ENCODE data around the gene MICAL3.

MICAL3 gene

GRCh38 chr22:17957204-17957603 is 67.2 kb downstream of the MICAL3 start:
- Histone ChIP-seq H3K9ac (ENCODE audit: low read length) (no peak overlapping the region), H2AFZ (ENCODE audit: low read length) (no peak overlapping the region), H3K79me2 (ENCODE audit: low read length) (peaks cover 81% of the 10 kb centered on the region), H3F3A (ENCODE audit: insufficient read depth, low read length) (no peaks in the 10 kb centered on the region), H3K27ac (ENCODE audit: low read length) (no peak overlapping the region), H4K20me1 (ENCODE audit: insufficient read depth, low read length) (no peaks in the 10 kb centered on the region), H3K36me3 (replicated peaks; ENCODE audit: insufficient read depth, low read length) (no peaks in the 10 kb centered on the region), H3K4me1 (ENCODE audit: low read length) (no peaks in the 10 kb centered on the region), H3K9me3 (replicated peaks; ENCODE audit: insufficient read depth, low read length) (no peaks in the 10 kb centered on the region), H3K4me3 (ENCODE audit: low read length) (no peak overlapping the region), H3K27me3 (replicated peaks; ENCODE audit: insufficient read depth, low read length) (no peaks in the 10 kb centered on the region), H3K9me2 (replicated peaks; ENCODE audit: insufficient read depth, low read length) (no peaks in the 10 kb centered on the region), H3K4me2 (ENCODE audit: low read depth, low read length) (no peak overlapping the region)
- no peak for DNase-seq
- TF ChIP-seq EZH2phosphoT487 (IDR thresholded peaks at IDR 0.05; ENCODE audit: low read length) (no peak), CTCF (IDR thresholded peaks at IDR 0.05; ENCODE audit: low read length) (no peak), EZH2 (optimal IDR thresholded peaks at IDR 0.05; ENCODE audit: low read depth, low read length) (no peak)

- Histone ChIP-seq H3K27me3 (replicated peaks; ENCODE audit: insufficient read depth, low read length) (no peaks in the 10 kb centered on the region), H3K4me2 (ENCODE audit: low read depth, low read length) (no peak overlapping the region), H3K9me3 (replicated peaks; ENCODE audit: insufficient read depth, low read length) (no peaks in the 10 kb centered on the region), H2AFZ (ENCODE audit: low read length) (no peak overlapping the region), H3K27ac (ENCODE audit: low read length) (no peak overlapping the region), H3K36me3 (replicated peaks; ENCODE audit: insufficient read depth, low read length) (no peaks in the 10 kb centered on the region), H4K20me1 (ENCODE audit: insufficient read depth, low read length) (no peaks in the 10 kb centered on the region), H3K79me2 (ENCODE audit: low read length) (peaks cover 79% of the 10 kb centered on the region), H3K9ac (ENCODE audit: low read length) (no peak overlapping the region), H3K9me2 (replicated peaks; ENCODE audit: insufficient read depth, low read length) (no peaks in the 10 kb centered on the region), H3F3A (ENCODE audit: insufficient read depth, low read length) (no peaks in the 10 kb centered on the region), H3K4me3 (ENCODE audit: low read length) (no peak overlapping the region), H3K4me1 (ENCODE audit: low read length) (no peaks in the 10 kb centered on the region)
- no peak for DNase-seq
- TF ChIP-seq EZH2phosphoT487 (IDR thresholded peaks at IDR 0.05; ENCODE audit: low read length) (no peak), CTCF (IDR thresholded peaks at IDR 0.05; ENCODE audit: low read length) (no peak)
Observed at GRCh38 chr22:17956630-17957029, 67.7 kb downstream of the MICAL3 start.

GRCh38 chr22:17955590-17956379 is 68.6 kb downstream of the MICAL3 start:
- Histone ChIP-seq H4K20me1 (ENCODE audit: insufficient read depth, low read length) (no peaks in the 10 kb centered on the region), H3K4me3 (ENCODE audit: low read length) (no peak overlapping the region), H3K36me3 (replicated peaks; ENCODE audit: insufficient read depth, low read length) (no peaks in the 10 kb centered on the region), H3K9me3 (replicated peaks; ENCODE audit: insufficient read depth, low read length) (no peaks in the 10 kb centered on the region), H3K27me3 (replicated peaks; ENCODE audit: insufficient read depth, low read length) (no peaks in the 10 kb centered on the region), H3K79me2 (ENCODE audit: low read length) (peaks cover 79% of the 10 kb centered on the region), H3K9ac (ENCODE audit: low read length) (no peak overlapping the region), H3K4me1 (ENCODE audit: low read length) (no peaks in the 10 kb centered on the region), H3K4me2 (ENCODE audit: low read depth, low read length) (no peak overlapping the region), H3F3A (ENCODE audit: insufficient read depth, low read length) (no peaks in the 10 kb centered on the region), H3K27ac (ENCODE audit: low read length) (no peak overlapping the region), H3K9me2 (replicated peaks; ENCODE audit: insufficient read depth, low read length) (no peaks in the 10 kb centered on the region), H2AFZ (ENCODE audit: low read length) (no peak overlapping the region)
- DNase-seq, result no peak
- no peak for TF ChIP-seq EZH2 (optimal IDR thresholded peaks at IDR 0.05; ENCODE audit: low read depth, low read length)
- no peak for TF ChIP-seq CTCF (IDR thresholded peaks at IDR 0.05; ENCODE audit: low read length)
- TF ChIP-seq EZH2phosphoT487 (IDR thresholded peaks at IDR 0.05; ENCODE audit: low read length), result no peak

Measured in MM.1S (cell line).